ENCODE measurements around the gene NFKBIE. TPM values are rescaled to one million over a fixed set of nuclear protein-coding genes. Genes with fewer than 3 reads are reported as not detected.
A peak's percentile ranks its signal among the peaks of the same experiment; 100 is the strongest.

NFKBIE gene
- polyA plus RNA-seq, 4 donors, result 7.6 to 13.5 (median 9.7) TPM

DNA sequence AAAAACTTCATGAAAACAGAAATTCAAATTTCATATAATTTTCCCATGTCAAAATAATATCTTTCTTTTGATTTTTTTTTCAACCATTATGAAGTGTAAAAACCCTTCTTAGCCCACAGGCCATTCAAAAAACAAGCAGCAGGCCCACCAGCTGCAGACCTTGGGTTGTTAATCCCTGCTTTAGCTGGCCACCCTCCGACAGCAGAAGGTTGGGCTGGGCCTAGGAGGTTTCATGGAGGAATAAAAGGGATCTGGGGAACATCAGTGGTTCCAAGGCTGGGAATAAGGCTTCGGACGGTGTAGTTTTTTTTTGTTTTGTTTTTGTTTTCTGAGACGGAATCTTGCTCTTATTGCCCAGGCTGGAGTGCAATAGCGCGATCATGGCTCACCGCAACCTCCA, 22.0 kb downstream of the NFKBIE start:
- no peak for DNase-seq
- 91 to 98% (median 96%) methylated on average over 7 of the region's 7 CpGs for WGBS, 3 donors

DNA sequence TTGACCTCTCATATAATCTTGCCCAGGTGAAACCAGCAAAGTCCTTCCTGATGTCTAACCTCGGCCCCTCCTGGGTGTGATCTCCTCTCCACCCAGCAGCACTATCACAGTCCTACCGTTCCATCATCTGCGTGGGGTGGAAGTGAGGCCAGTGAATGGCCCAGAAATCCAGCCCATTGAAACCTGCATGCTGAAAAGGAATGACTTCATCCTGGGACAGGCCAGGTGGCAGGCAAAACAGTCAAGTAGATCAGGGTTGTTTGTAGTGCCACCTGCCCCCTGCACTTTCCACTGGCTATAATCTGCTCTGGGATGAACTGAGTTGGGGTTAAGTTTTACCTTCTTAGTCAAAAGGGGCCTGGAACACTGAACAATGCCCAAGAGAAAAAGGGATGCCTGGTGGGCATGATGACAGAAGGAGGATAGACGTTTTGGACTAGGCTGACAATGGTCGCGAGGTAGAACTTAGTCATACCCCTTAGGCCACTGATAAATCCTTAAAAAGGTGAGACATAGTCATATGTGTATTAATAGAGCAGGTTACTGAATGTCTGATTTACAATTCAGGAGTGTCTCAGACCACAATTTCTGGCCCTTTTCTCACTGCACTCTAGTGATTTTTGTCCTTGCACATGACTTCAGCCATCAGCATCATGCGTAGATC, 26.5 kb downstream of the NFKBIE start:
- FAIRE-seq (no peak), DNase-seq (peak; percentile 19 to 32)
- Histone ChIP-seq H3K4me3 (ENCODE audit: low read depth in 1 of 3, low read length in 3 of 3) (no peak overlapping the region), H3K27me3 (ENCODE audit: control insufficient read depth in 3 of 3, insufficient read depth in 3 of 3, low read length in 3 of 3) (no peaks in the 10 kb centered on the region), H3K36me3 (ENCODE audit: control insufficient read depth in 3 of 3, insufficient read depth in 2 of 3, low read depth in 1 of 3, low read length in 3 of 3) (peaks cover 0 to 7% (median 0%) of the 10 kb centered on the region in 3 donors), H3K4me1 (ENCODE audit: control insufficient read depth in 3 of 3, insufficient read depth in 2 of 3, low read depth in 1 of 3, low read length in 2 of 3) (peaks cover 0 to 26% (median 4%) of the 10 kb centered on the region in 3 donors), H3K27ac (ENCODE audit: low read depth in 1 of 3, low read length in 2 of 3) (peak overlapping the region in 1 of 3 donors; percentile 16), H3K9me3 (ENCODE audit: control insufficient read depth in 2 of 2, insufficient read depth in 1 of 2, low read depth in 1 of 2, low read length in 1 of 2) (no peaks in the 10 kb centered on the region)
- 62 to 82% (median 67%) methylated on average over 7 of the region's 7 CpGs for WGBS, 3 donors

More for the DNA sequence above, 22.0 kb downstream of the NFKBIE start:
- Histone ChIP-seq H3K9me3 (ENCODE audit: control insufficient read depth in 2 of 2, insufficient read depth in 1 of 2, low read depth in 1 of 2, low read length in 1 of 2) (no peaks in the 10 kb centered on the region), H3K27me3 (ENCODE audit: control insufficient read depth in 3 of 3, insufficient read depth in 3 of 3, low read length in 3 of 3) (no peaks in the 10 kb centered on the region), H3K4me1 (ENCODE audit: control insufficient read depth in 3 of 3, insufficient read depth in 2 of 3, low read depth in 1 of 3, low read length in 2 of 3) (peaks cover 0 to 11% (median 0%) of the 10 kb centered on the region in 3 donors), H3K36me3 (ENCODE audit: control insufficient read depth in 3 of 3, insufficient read depth in 2 of 3, low read depth in 1 of 3, low read length in 3 of 3) (peaks cover 0 to 6% (median 0%) of the 10 kb centered on the region in 3 donors), H3K27ac (ENCODE audit: low read depth in 1 of 3, low read length in 2 of 3) (no peak overlapping the region), H3K4me3 (ENCODE audit: low read depth in 1 of 3, low read length in 3 of 3) (no peak overlapping the region)
- no peak for FAIRE-seq

DNA sequence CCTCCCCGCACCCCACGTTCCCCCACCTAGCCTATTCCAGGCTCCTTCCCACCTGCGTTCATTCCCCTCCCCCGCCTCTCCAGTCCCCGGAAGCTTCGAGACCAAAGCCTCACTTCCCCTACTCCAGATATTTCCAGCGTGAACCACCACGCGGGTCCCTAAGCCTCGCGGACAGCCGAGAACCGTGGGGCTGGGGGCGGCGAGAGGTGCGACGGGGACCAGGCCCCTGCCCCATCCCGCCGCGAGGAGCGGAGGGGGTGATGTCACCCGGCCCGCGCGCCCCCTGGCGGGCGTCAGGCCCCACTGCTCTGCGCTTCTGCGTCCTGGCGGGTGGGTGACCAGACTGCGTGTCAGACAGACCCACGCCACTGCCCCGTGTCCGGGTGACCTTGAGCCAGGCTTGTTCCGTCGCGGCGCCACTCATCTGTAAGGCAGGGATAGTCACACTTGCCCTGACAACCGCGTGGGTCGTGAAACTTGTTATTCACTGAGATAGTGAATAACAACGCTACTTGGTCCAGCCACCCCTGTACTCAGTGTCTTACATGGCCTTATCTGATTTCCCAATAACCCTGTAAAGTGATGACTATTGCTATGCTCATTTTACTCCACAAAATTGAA, 27.4 kb downstream of the NFKBIE start:
- DNase-seq (peak; percentile 74 to 91), FAIRE-seq (no peak)
- Histone ChIP-seq H3K27ac (ENCODE audit: low read depth in 1 of 3, low read length in 2 of 3) (peak overlapping the region; percentile 85 to 98 (median 92)), H3K9me3 (ENCODE audit: control insufficient read depth in 2 of 2, insufficient read depth in 1 of 2, low read depth in 1 of 2, low read length in 1 of 2) (no peaks in the 10 kb centered on the region), H3K4me1 (ENCODE audit: control insufficient read depth in 3 of 3, insufficient read depth in 2 of 3, low read depth in 1 of 3, low read length in 2 of 3) (peaks cover 0 to 26% (median 4%) of the 10 kb centered on the region in 3 donors), H3K27me3 (ENCODE audit: control insufficient read depth in 3 of 3, insufficient read depth in 3 of 3, low read length in 3 of 3) (no peaks in the 10 kb centered on the region), H3K4me3 (ENCODE audit: low read depth in 1 of 3, low read length in 3 of 3) (peak overlapping the region; percentile 28 to 73 (median 61)), H3K36me3 (ENCODE audit: control insufficient read depth in 3 of 3, insufficient read depth in 2 of 3, low read depth in 1 of 3, low read length in 3 of 3) (peaks cover 0 to 15% (median 0%) of the 10 kb centered on the region in 3 donors)
- WGBS, 3 donors, result 2% methylated on average over 40 to 42 of the region's 42 CpGs

DNA sequence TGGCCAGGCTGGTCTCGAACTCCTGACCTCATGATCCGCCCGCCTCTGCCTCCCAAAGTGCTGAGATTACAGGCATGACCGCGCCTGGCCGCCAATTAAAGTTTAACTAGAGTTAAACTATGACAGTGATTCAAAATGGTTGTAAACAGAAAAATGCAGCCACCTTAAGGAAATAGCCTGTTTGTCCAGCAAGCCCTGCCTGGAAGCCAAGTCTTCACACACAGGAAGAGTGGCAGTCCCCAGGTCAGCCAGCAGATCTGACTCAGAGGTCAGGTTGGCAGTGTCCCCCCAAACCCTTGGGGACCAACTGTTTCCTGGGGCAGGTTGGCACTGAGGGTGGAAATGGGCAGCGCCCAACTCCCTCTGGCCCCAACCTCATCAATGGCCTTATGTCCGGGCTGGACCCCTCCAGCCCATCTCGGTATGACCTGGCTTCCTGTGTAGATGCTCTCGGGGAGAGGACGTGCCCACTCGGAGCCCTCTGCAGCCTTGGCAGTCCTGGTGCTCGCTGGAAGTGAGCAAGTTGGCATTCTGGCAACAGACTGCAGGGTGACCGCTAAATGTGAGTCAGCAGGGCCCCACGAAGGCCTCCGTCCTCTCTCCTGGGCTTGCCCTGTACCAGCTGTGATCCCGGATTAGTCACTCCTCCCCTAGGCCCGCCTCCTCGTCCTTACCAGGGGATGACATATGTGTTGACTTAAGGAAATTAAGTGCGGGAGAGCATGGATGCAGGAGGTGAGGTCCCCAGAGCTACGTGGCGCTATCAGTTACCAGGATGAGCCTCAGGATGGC, 28.1 kb downstream of the NFKBIE start:
- H3K27me3 ChIP-seq (ENCODE audit: control insufficient read depth in 3 of 3, insufficient read depth in 3 of 3, low read length in 3 of 3), result no peaks in the 10 kb centered on the region
- WGBS, 3 donors, result 7 to 23% (median 13%) methylated on average over 22 of the region's 22 CpGs
- no peak for FAIRE-seq
- DNase-seq, result peak; percentile 95 to 98
- peak overlapping the region; percentile 28 to 73 (median 61) for H3K4me3 ChIP-seq (ENCODE audit: low read depth in 1 of 3, low read length in 3 of 3)
- peak overlapping the region; percentile 85 to 98 (median 92) for H3K27ac ChIP-seq (ENCODE audit: low read depth in 1 of 3, low read length in 2 of 3)
- H3K9me3 ChIP-seq (ENCODE audit: control insufficient read depth in 2 of 2, insufficient read depth in 1 of 2, low read depth in 1 of 2, low read length in 1 of 2), result no peaks in the 10 kb centered on the region
- H3K4me1 ChIP-seq (ENCODE audit: control insufficient read depth in 3 of 3, insufficient read depth in 2 of 3, low read depth in 1 of 3, low read length in 2 of 3), result peaks cover 0 to 26% (median 4%) of the 10 kb centered on the region in 3 donors
- H3K36me3 ChIP-seq (ENCODE audit: control insufficient read depth in 3 of 3, insufficient read depth in 2 of 3, low read depth in 1 of 3, low read length in 3 of 3), result peaks cover 0 to 21% (median 0%) of the 10 kb centered on the region in 3 donors

DNA sequence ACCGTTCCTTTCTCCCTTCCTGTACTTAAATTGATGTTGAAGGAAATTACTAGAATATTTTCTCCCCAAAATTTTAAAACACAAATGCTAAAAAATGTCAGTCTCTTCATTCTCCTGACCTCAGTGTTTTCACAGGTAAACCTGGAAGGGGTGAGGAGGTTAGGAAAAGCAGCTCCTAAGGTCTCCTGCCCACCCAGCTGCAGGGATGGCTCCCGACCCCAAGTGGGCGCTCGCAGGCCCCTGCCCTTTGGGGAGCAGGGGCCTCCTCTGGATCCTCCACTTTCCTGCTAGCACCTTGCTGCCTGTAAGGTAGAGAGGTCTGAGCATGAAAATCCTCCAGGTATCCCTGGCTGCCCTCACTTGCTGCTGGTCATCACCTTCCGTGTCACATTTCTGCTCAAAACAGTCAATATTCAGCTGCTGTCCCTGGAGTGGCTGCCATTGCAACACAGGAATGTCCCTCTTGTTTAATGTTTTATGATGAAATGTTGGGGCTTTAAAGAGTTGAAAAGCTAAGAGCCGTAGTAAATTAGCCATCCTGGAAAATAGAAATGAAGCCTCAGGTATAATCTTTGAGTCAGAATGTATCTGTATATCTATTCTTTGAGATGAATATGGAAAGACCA, 29.3 kb downstream of the NFKBIE start:
- H3K27me3 ChIP-seq (ENCODE audit: control insufficient read depth in 3 of 3, insufficient read depth in 3 of 3, low read length in 3 of 3), result no peaks in the 10 kb centered on the region
- no peak overlapping the region for H3K4me3 ChIP-seq (ENCODE audit: low read depth in 1 of 3, low read length in 3 of 3)
- DNase-seq, result no peak
- no peaks in the 10 kb centered on the region for H3K9me3 ChIP-seq (ENCODE audit: control insufficient read depth in 2 of 2, insufficient read depth in 1 of 2, low read depth in 1 of 2, low read length in 1 of 2)
- peaks cover 0 to 26% (median 4%) of the 10 kb centered on the region in 3 donors for H3K4me1 ChIP-seq (ENCODE audit: control insufficient read depth in 3 of 3, insufficient read depth in 2 of 3, low read depth in 1 of 3, low read length in 2 of 3)
- H3K27ac ChIP-seq (ENCODE audit: low read depth in 1 of 3, low read length in 2 of 3), result no peak overlapping the region
- FAIRE-seq, result no peak
- peaks cover 0 to 28% (median 0%) of the 10 kb centered on the region in 3 donors for H3K36me3 ChIP-seq (ENCODE audit: control insufficient read depth in 3 of 3, insufficient read depth in 2 of 3, low read depth in 1 of 3, low read length in 3 of 3)
- 92 to 96% (median 93%) methylated on average over 6 of the region's 6 CpGs for WGBS, 3 donors

DNA sequence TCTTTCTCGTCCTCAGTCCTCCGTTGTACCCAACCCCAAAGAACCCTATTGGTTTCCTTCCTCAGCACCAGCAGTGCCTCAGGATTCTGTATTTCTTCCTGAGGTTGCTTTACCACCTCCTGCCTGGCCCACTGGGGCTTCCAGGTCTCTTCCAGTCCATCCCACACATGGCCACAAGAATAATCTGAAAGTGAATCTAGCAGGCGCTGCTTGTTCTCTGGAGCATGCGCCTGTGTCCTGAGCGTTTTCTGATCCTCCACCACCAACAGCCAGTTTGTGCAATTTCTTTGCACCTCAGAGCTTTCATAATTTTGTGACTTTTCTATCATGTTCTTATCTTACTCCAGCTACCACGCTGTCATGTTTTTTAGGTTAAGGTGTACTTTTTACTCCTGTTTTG, 30.1 kb downstream of the NFKBIE start:
- Histone ChIP-seq H3K36me3 (ENCODE audit: control insufficient read depth in 3 of 3, insufficient read depth in 2 of 3, low read depth in 1 of 3, low read length in 3 of 3) (peaks cover 0 to 36% (median 0%) of the 10 kb centered on the region in 3 donors), H3K9me3 (ENCODE audit: control insufficient read depth in 2 of 2, insufficient read depth in 1 of 2, low read depth in 1 of 2, low read length in 1 of 2) (no peaks in the 10 kb centered on the region), H3K27me3 (ENCODE audit: control insufficient read depth in 3 of 3, insufficient read depth in 3 of 3, low read length in 3 of 3) (no peaks in the 10 kb centered on the region), H3K27ac (ENCODE audit: low read depth in 1 of 3, low read length in 2 of 3) (peak overlapping the region in 1 of 3 donors; percentile 49), H3K4me3 (ENCODE audit: low read depth in 1 of 3, low read length in 3 of 3) (no peak overlapping the region), H3K4me1 (ENCODE audit: control insufficient read depth in 3 of 3, insufficient read depth in 2 of 3, low read depth in 1 of 3, low read length in 2 of 3) (peaks cover 0 to 26% (median 4%) of the 10 kb centered on the region in 3 donors)
- WGBS, 3 donors, result 75 to 88% (median 85%) methylated on average over 6 of the region's 6 CpGs
- DNase-seq, result no peak
- FAIRE-seq, result no peak

DNA sequence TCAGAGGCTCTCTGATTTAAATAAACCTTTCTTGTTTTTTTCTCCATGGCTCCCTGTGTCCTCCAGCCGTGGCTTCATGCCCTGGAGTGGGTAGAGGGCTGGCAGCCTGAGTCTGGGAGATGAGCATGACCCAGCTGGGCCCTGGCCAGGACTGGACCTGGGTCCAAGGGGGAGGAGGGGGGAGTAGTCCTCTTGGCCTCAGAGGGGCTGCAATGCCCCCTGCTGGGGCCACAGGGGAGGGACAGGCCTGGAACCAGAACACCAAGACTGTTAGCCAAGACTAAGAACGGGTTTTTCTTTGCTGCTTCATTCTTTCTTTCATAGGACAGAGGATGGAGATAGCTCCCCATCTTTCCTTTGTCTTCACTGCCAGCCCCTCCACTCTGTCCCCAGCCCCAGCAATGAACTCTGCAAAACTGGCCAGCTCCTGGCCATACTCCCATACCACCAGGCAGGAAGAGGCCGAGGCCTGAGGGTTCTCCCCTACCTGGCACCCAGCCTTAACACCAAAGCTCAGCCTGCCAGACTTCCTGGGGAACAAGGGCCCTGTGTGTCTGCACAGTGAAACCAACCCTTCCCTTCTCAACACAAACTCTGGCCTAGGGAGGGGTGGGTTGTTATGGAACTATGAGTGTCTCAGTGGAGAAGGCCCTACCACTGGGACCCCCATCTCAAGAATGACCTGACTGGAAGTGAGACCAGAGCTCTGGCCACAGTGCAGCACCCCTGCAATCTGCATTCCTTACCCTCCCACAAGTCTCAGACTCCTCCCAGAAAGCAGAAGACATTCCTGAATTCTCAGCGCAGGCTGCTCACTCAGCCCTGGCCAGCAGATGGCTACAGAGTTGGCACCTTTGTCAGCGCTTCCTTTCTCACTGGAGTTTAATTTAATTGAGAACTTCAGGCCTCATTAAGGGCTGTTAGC, 31.0 kb downstream of the NFKBIE start:
- Histone ChIP-seq H3K4me1 (ENCODE audit: control insufficient read depth in 3 of 3, insufficient read depth in 2 of 3, low read depth in 1 of 3, low read length in 2 of 3) (peaks cover 0 to 26% (median 4%) of the 10 kb centered on the region in 3 donors), H3K36me3 (ENCODE audit: control insufficient read depth in 3 of 3, insufficient read depth in 2 of 3, low read depth in 1 of 3, low read length in 3 of 3) (peaks cover 0 to 45% (median 0%) of the 10 kb centered on the region in 3 donors), H3K27me3 (ENCODE audit: control insufficient read depth in 3 of 3, insufficient read depth in 3 of 3, low read length in 3 of 3) (no peaks in the 10 kb centered on the region), H3K4me3 (ENCODE audit: low read depth in 1 of 3, low read length in 3 of 3) (no peak overlapping the region), H3K9me3 (ENCODE audit: control insufficient read depth in 2 of 2, insufficient read depth in 1 of 2, low read depth in 1 of 2, low read length in 1 of 2) (no peaks in the 10 kb centered on the region), H3K27ac (ENCODE audit: low read depth in 1 of 3, low read length in 2 of 3) (peak overlapping the region in 2 of 3 donors; percentile 35 to 49)
- WGBS, 3 donors, result 45 to 56% (median 47%) methylated on average over 5 of the region's 5 CpGs
- no peak for FAIRE-seq
- DNase-seq, result peak; percentile 61 to 62
